OCI-LY7 (cell line): Measurements from ENCODE around the gene RBL1. TPM values are rescaled to one million over a fixed set of nuclear protein-coding genes. Genes with fewer than 3 reads are reported as not detected.
"Not testable (repeated sequence)": the region's sequence is repeated elsewhere in the genome, so short reads cannot be mapped to it uniquely, and the experiment has no call there.

Experiments used
- BruUV-seq: library from RNA; stranded (reverse); fragments of 400-500 nt; replicated peaks from 2 replicates; lab custom pipeline; 2021; lab: Mats Ljungman, UMichigan
- CTCF ChIA-PET: fragments of 300-600 bp; sonication (Branson Sonifier 250); formaldehyde crosslinking; loops from one replicate; lab custom pipeline; 2022; ENCODE audit warnings: antibody characterized with exemption; ENCODE audit not compliant: unreplicated experiment; lab: Charles Lee
- POLR2A ChIA-PET: fragments of 300-600 bp; sonication (Branson Sonifier 250); formaldehyde crosslinking; loops from one replicate; lab custom pipeline; 2022; ENCODE audit warnings: antibody characterized with exemption; lab: Charles Lee
- DNase-seq: peaks from one replicate; pipeline ENCODE4 v3.0.0-alpha.2; 2015; ENCODE audit warnings: low spot score
- H2AFZ ChIP-seq: fragments of 200-600 bp; sonication (generic), shearing (Covaris generic); 2 replicates; pipeline ENCODE4 v1.6.1; 2014; ENCODE audit warnings: mild to moderate bottlenecking, antibody characterized with exemption, low read length, moderate library complexity
- H3K27ac ChIP-seq: fragments of 200-600 bp; sonication (generic); 2 replicates; pipeline ENCODE4 v1.5.1; 2014; ENCODE audit warnings: mixed run types, low read depth, mild to moderate bottlenecking, moderate library complexity, low read length, inconsistent platforms; ENCODE audit not compliant: poor library complexity, severe bottlenecking
- H3K36me3 ChIP-seq: fragments of 200-600 bp; sonication (generic); 2 replicates; pipeline ENCODE4 v1.6.1; 2014; ENCODE audit warnings: mild to moderate bottlenecking, antibody characterized with exemption, low read length, moderate library complexity, mixed read lengths; ENCODE audit not compliant: insufficient read depth
- H3K4me1 ChIP-seq: fragments of 200-600 bp; sonication (generic); 2 replicates; pipeline ENCODE4 v1.5.1; 2014; ENCODE audit warnings: mild to moderate bottlenecking, low read length; ENCODE audit not compliant: insufficient read depth, poor library complexity, severe bottlenecking
- H3K4me2 ChIP-seq: fragments of 200-600 bp; sonication (generic); 2 replicates; pipeline ENCODE4 v1.6.1; 2014; ENCODE audit warnings: mild to moderate bottlenecking, low read length
- H3K4me3 ChIP-seq: fragments of 200-600 bp; sonication (generic); 2 replicates; pipeline ENCODE4 v1.5.1; 2014; ENCODE audit warnings: mild to moderate bottlenecking, low read depth, low read length; ENCODE audit not compliant: poor library complexity, severe bottlenecking
- H3K79me2 ChIP-seq: fragments of 200-600 bp; sonication (generic); 2 replicates; pipeline ENCODE4 v1.6.1; 2016; ENCODE audit warnings: low read depth, mild to moderate bottlenecking, low read length, moderate library complexity, mixed read lengths; ENCODE audit not compliant: insufficient read depth
- H3K9me2 ChIP-seq: fragments of 200-600 bp; sonication (generic); 2 replicates; pipeline ENCODE4 v1.6.1; 2016; ENCODE audit warnings: mild to moderate bottlenecking, low read length, mixed read lengths; ENCODE audit not compliant: insufficient read depth
- H3K9me3 ChIP-seq: fragments of 200-600 bp; sonication (generic); 2 replicates; pipeline ENCODE4 v1.6.1; 2014; ENCODE audit warnings: mild to moderate bottlenecking, mixed run types, low read length, mixed read lengths
- H4K20me1 ChIP-seq: fragments of 200-600 bp; sonication (generic); 2 replicates; pipeline ENCODE4 v1.6.1; 2014; ENCODE audit warnings: mild to moderate bottlenecking, antibody characterized with exemption, low read length, moderate library complexity, mixed read lengths; ENCODE audit not compliant: insufficient read depth
- EZH2phosphoT487 ChIP-seq: fragments of 200-600 bp; sonication (generic); IDR thresholded peaks from 2 replicates; pipeline ENCODE4 v1.6.1; 2018; ENCODE audit warnings: low read depth, borderline replicate concordance, mild to moderate bottlenecking, mixed run types, antibody characterized with exemption, low read length, moderate library complexity, mixed read lengths
- intact Hi-C: fragments of 100-400 bp; cut with micrococcal nuclease; formaldehyde crosslinking; loops from one replicate; pipeline ENCODE4 v1.10.0; 2022; ENCODE audit not compliant: unreplicated experiment
- total RNA-seq, 2 experiments: library from RNA; depleted of rRNA in 1 of 2; stranded (reverse); fragments of >200 nt in 1 of 2; shearing (Covaris generic) in 1 of 2; gene quantifications; 2 replicates each; pipeline ENCODE4 v1.2.3, GENCODE V29; 2014 to 2022
- TF ChIP-seq, protein P1 (sequence below): fragments of 200-600 bp; sonication (generic); conservative IDR thresholded peaks from 2 replicates; pipeline ENCODE4 v1.5.1; 2014; ENCODE audit warnings: mild to moderate bottlenecking, antibody characterized with exemption, low read length, moderate library complexity, mixed read lengths

Gene RBL1
- total RNA-seq, 2 experiments from 2014 or later, result 41.5 to 63.0 TPM

- CTCF ChIA-PET, result interaction anchor here (1.0 kb wide), 1 partner anchor 75 kb away, joined by 3 read pairs; no protein-coding TSS in a partner anchor
- H2AFZ ChIP-seq, result no peak overlapping the region
- no peaks in the 10 kb centered on the region for H3K9me3 ChIP-seq
- H4K20me1 ChIP-seq, result no peaks in the 10 kb centered on the region
- peak overlapping the region; percentile 69 for H3K4me2 ChIP-seq
- DNase-seq, result peak; percentile 72
- H3K79me2 ChIP-seq, result 0 out of 2 replicates have a peak, but pooled peaks cover 4% of the 10 kb centered on the region
- H3K27ac ChIP-seq, result peak overlapping the region; percentile 87
- peaks cover 51% of the 10 kb centered on the region for H3K4me1 ChIP-seq
- peaks cover 74% of the 10 kb centered on the region for H3K36me3 ChIP-seq
- no peaks in the 10 kb centered on the region for H3K9me2 ChIP-seq
- POLR2A ChIA-PET, result interaction anchor here (0.6 to 1.8 kb wide), 5 partner anchors 10 to 87 kb away, joined by 3 to 7 read pairs (median 5); partner anchors contain the start of gene RBL1
- intact Hi-C loops, result no loop called here
- TF ChIP-seq, protein P1, sequence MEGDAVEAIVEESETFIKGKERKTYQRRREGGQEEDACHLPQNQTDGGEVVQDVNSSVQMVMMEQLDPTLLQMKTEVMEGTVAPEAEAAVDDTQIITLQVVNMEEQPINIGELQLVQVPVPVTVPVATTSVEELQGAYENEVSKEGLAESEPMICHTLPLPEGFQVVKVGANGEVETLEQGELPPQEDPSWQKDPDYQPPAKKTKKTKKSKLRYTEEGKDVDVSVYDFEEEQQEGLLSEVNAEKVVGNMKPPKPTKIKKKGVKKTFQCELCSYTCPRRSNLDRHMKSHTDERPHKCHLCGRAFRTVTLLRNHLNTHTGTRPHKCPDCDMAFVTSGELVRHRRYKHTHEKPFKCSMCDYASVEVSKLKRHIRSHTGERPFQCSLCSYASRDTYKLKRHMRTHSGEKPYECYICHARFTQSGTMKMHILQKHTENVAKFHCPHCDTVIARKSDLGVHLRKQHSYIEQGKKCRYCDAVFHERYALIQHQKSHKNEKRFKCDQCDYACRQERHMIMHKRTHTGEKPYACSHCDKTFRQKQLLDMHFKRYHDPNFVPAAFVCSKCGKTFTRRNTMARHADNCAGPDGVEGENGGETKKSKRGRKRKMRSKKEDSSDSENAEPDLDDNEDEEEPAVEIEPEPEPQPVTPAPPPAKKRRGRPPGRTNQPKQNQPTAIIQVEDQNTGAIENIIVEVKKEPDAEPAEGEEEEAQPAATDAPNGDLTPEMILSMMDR, result peak; percentile 77
- TF ChIP-seq EZH2phosphoT487, result no peak
- BruUV-seq, result TSS peak; percentile 11
- peak overlapping the region; percentile 49 for H3K4me3 ChIP-seq
These were observed 87.7 kb downstream of the RBL1 start for GRCh38 chr20:37007898-37008649.

DNA sequence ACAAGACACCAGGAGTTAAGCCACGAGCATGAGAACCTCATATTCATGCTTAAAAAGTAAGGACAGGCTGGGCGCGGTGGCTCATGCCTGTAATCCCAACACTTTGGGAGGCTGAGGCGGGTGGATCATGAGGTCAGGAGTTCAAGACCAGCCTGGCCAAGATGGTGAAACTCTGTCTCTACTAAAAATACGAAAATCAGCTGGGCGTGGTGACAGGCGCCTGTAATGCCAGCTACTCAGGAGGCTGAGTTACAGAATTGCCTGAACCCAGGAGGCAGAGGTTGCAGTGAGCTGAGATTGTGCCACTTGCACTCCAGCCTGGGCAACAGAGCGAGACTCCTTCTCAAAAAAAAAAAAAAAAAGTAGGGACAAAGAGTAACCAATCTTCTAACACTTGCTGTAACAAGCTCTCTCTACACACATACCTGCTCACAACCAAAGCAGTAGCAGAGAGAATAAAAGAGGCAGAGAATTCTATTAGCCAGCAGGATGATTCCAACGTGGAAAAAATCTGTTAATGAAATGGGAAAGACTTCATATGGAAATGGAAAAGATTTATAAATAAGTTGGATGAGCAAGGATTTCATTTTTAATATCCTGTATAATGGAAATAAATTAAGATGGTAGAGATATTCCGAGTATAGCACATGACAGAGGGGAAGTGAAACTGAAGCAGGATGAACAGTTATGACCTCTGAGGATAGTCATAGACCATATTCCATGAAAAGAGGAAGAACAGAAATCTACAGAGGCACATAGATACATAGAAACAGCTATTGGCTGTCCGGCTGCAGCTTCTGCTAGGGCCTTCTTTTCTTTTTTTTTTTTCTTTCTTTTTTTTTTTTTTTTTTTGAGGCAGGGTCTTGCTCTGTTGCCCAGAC is 90.5 kb downstream of the RBL1 start:
- H3K36me3 ChIP-seq, result peaks cover 65% of the 10 kb centered on the region
- peaks cover 51% of the 10 kb centered on the region for H3K4me1 ChIP-seq
- H3K4me3 ChIP-seq, result peak overlapping the region; percentile 17
- H4K20me1 ChIP-seq, H3K9me3 ChIP-seq, intact Hi-C loops, H3K79me2 ChIP-seq, H2AFZ ChIP-seq, CTCF ChIA-PET, H3K9me2 ChIP-seq: not testable (repeated sequence)
- DNase-seq, result peak; percentile 79
- POLR2A ChIA-PET, result interaction anchor here (0.5 to 0.6 kb wide), 3 partner anchors 9 to 750 kb away, joined by 3 to 4 read pairs (median 4); no protein-coding TSS in a partner anchor
- BruUV-seq, result TSS peak; percentile 53
- H3K4me2 ChIP-seq, result peak overlapping the region; percentile 21
- peak overlapping the region; percentile 69 for H3K27ac ChIP-seq

- H3K4me2 ChIP-seq, H3K9me3 ChIP-seq, H4K20me1 ChIP-seq, H3K9me2 ChIP-seq, CTCF ChIA-PET, H3K4me3 ChIP-seq, H3K27ac ChIP-seq, DNase-seq, BruUV-seq, H3K79me2 ChIP-seq, H2AFZ ChIP-seq, intact Hi-C loops: not testable (repeated sequence)
- peaks cover 67% of the 10 kb centered on the region for H3K36me3 ChIP-seq
- POLR2A ChIA-PET, result interaction anchor here (0.6 to 0.7 kb wide), 4 partner anchors 10 to 455 kb away, joined by 3 read pairs; no protein-coding TSS in a partner anchor
- H3K4me1 ChIP-seq, result peaks cover 20% of the 10 kb centered on the region
These were observed 94.2 kb downstream of the RBL1 start for GRCh38 chr20:37001634-37002033.

- not testable (repeated sequence) for BruUV-seq
These were observed 95.6 kb downstream of the RBL1 start for GRCh38 chr20:37000171-37000570.

More at GRCh38 chr20:37000171-37000570, 95.6 kb downstream of the RBL1 start:
- H3K9me3 ChIP-seq, CTCF ChIA-PET, H3K79me2 ChIP-seq, H3K4me2 ChIP-seq, intact Hi-C loops, H3K4me1 ChIP-seq, DNase-seq, H4K20me1 ChIP-seq, H2AFZ ChIP-seq, H3K27ac ChIP-seq, H3K9me2 ChIP-seq, H3K4me3 ChIP-seq, POLR2A ChIA-PET: not testable (repeated sequence)
- peaks cover 73% of the 10 kb centered on the region for H3K36me3 ChIP-seq
